CD1c-positive myeloid dendritic cell (primary cell): ENCODE measurements around the gene SV2C.
A peak's percentile ranks its signal among the peaks of the same experiment; 100 is the strongest.

Experiments
- DNase-seq: peaks from one replicate; pipeline ENCODE4 v3.0.0-alpha.2; 2016; ENCODE audit errors: extremely low spot score

The SV2C gene

GRCh38 chr5:76380346-76381066 is 297.3 kb downstream of the SV2C start:
- DNase-seq: no peak

GRCh38 chr5:76383126-76383832 is 300.1 kb downstream of the SV2C start:
- DNase-seq: no peak

GRCh38 chr5:76384189-76384588 is 301.0 kb downstream of the SV2C start:
- DNase-seq: no peak

- no peak for DNase-seq
Measured at GRCh38 chr5:76384705-76385104, 301.5 kb downstream of the SV2C start.

- DNase-seq: no peak
Measured at GRCh38 chr5:76385540-76385939, 302.4 kb downstream of the SV2C start.

GRCh38 chr5:76386360-76386759 is 303.2 kb downstream of the SV2C start:
- no peak for DNase-seq

GRCh38 chr5:76388236-76388635 is 305.1 kb downstream of the SV2C start:
- DNase-seq: no peak

GRCh38 chr5:76388791-76389512 is 305.8 kb downstream of the SV2C start:
- DNase-seq: no peak

GRCh38 chr5:76389513-76390154 is 306.5 kb downstream of the SV2C start:
- no peak for DNase-seq

- peak; percentile 27 for DNase-seq
Measured at GRCh38 chr5:76391014-76391413, 307.8 kb downstream of the SV2C start.

GRCh38 chr5:76393035-76393680 is 310.0 kb downstream of the SV2C start:
- DNase-seq: no peak

GRCh38 chr5:76397200-76397599 is 314.0 kb downstream of the SV2C start:
- DNase-seq: no peak

GRCh38 chr5:76399268-76399667 is 316.1 kb downstream of the SV2C start:
- DNase-seq: no peak

GRCh38 chr5:76400466-76400865 is 317.3 kb downstream of the SV2C start:
- DNase-seq: no peak

- peak; percentile 68 for DNase-seq
Measured at GRCh38 chr5:76401801-76402250, 318.6 kb downstream of the SV2C start.

- DNase-seq: peak; percentile 95
Measured at GRCh38 chr5:76402251-76402885, 319.2 kb downstream of the SV2C start.

GRCh38 chr5:76402886-76403765 is 319.9 kb downstream of the SV2C start, which contains the start of gene IQGAP2:
Gene IQGAP2, plus strand, starts transcription at chr5:76403285. Its CDS starts 261 bp downstream, at chr5:76403546.
- DNase-seq: peak; percentile 95
